CD4-positive, alpha-beta T cell treated with Interleukin-15 for 1 hour (primary cell): ENCODE data around the gene PARP3.

Source experiments
- DNase-seq: peaks from one replicate; pipeline ENCODE4 v3.0.0-alpha.2; 2020

The PARP3 gene

DNA sequence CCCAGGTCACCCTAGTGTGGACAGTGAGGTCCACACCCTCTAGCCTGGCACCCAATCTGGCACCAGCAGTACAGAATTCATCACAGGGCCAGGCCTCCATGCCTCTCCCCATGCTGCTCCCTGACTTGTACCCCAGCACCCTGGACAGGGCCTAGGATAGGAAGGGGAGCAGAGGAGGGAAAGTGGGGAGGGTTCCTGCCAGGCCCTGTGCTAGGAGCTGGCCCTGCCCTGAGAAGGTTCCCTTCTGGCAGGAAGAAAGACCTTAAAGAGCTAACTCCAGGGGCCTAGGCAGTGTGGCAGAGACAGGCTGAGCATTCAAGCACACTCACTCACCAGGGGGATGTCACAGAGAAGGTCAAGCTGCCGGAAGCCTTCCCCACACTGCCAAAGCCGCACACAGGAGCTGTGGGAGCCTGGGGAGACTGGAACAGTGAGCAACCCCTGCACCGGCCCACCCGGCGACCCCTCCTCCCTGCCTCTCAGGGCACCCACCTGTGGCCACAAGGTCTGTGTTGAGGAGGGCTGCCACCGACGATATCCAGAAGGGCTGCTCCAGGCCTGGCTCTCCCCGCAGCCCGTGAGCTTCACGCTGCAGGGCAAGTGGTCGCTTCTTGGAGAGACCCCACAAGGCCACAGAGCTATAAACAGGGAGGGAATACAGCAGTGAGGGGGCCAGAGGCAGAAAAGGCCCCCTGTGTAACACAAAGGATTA lies 7.9 kb upstream of the PARP3 start:
- no peak for DNase-seq

- DNase-seq: no peak
Measured at GRCh38 chr3:51934991-51935885, 6.9 kb upstream of the PARP3 start.

GRCh38 chr3:51935886-51936755 lies 6.0 kb upstream of the PARP3 start:
- no peak for DNase-seq

DNA sequence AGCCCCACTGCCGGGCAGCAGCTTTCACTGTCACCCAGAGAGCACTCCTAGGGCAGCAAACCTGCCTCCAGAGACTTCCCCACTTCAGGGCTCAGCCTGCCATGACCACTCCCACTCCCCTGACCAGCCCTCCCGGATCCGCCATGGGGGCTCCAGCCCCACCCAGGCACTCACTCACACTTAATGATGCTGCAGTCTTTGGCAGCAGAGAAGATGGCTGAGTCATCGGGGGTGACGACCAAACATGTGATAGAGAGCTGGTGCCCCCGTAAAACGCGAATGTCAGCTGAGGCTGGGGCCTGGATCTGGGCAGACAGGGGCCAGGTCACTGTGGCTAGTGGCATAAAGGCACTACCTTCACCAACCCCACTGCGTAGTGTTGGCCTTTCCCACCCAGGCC lies 5.1 kb upstream of the PARP3 start:
- DNase-seq: no peak

DNA sequence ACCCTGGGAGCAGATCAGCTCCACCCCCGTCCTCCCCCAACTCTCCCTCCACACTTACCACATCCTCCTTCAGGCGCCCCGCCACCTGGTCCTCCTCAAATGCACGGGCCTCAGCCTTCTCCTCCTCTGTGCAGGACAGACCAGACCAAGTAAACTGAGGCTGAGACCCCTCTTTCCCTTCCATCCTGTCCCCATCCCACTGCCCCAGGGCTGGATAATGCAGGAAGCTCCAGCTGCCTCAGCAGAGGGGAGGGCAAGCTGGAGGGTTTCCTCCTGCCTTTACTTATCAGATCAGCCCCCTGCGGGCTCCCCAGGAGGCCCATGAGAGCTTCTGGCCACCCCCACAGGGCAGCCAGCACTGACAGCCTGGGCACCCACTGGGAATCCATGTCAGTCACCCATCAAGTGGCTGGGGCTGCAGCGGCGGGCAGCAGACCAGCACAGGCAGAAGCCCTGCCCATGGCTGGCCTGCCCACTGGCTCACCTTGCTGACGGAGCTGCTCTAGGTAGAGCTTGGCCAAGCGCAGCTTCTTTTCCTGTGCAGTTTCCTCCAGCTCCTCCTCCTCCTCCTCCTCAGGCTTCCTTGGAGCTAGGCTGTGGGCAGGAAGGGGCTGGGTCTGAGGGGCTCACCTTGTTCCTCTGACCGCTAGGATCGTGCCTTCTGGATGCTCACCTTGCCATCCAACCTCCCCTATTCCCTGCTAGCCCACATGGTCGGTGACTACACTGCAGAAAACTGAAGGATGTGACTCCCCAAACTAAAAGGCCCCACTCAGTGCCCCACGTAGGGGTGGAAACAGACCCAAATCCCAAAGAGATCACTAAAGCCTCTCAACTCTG lies 4.3 kb upstream of the PARP3 start:
- no peak for DNase-seq

DNA sequence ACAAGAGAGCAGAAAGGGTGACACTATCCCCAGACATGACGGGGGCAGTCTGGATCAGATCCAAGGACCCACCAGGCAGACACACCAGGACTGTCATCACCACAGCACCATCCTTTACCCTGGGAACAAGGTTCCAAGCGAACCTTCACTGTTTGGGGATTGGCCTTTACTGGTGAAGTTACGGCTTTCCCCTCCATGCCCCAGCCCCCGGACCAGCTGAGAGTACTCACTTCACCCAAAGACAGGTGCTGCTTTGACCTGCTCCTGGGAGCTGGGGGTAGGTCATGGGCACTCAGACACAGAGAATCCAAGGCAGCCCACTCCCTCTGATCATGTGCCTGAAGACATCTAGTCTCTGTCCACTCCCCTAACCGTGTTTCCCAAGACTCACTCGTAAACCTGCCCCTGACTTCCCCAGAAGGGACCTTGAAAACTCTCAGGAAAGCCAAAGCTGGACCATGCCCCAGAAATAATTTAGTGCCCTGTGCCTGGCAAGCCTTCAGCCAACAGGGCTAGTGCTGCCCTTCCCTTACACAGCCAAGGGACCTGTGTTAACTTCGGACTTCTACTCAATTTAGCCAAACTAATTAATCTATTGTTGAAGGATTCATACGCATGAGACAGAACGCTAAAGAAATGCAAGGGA lies 3.3 kb upstream of the PARP3 start:
- no peak for DNase-seq

GRCh38 chr3:51940648-51941462 lies 1.3 kb upstream of the PARP3 start:
- DNase-seq: no peak

GRCh38 chr3:51941463-51941797 lies 733 bp upstream of the PARP3 start:
- DNase-seq: no peak

GRCh38 chr3:51942603-51943450 lies 664 bp downstream of the PARP3 start:
- peak; percentile 55 for DNase-seq

GRCh38 chr3:51943451-51944391 lies 1.6 kb downstream of the PARP3 start:
- DNase-seq: no peak

DNA sequence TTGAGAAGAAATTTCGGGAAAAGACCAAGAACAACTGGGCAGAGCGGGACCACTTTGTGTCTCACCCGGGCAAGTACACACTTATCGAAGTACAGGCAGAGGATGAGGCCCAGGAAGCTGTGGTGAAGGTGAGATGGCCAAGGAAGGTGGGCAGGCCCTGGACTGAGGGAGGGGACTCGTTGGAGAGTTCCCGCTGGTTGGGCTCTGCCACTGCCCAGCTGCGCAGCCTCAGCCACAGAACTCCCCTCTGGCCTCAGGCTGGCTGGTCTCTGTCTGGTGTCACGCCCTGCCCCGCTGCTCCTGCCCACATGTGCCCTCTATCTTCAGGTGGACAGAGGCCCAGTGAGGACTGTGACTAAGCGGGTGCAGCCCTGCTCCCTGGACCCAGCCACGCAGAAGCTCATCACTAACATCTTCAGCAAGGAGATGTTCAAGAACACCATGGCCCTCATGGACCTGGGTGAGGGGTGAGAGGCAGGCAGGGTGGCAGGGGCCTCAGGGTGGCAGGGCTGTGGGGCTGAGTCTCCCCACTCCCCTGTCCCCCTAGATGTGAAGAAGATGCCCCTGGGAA lies 2.4 kb downstream of the PARP3 start:
- no peak for DNase-seq

DNA sequence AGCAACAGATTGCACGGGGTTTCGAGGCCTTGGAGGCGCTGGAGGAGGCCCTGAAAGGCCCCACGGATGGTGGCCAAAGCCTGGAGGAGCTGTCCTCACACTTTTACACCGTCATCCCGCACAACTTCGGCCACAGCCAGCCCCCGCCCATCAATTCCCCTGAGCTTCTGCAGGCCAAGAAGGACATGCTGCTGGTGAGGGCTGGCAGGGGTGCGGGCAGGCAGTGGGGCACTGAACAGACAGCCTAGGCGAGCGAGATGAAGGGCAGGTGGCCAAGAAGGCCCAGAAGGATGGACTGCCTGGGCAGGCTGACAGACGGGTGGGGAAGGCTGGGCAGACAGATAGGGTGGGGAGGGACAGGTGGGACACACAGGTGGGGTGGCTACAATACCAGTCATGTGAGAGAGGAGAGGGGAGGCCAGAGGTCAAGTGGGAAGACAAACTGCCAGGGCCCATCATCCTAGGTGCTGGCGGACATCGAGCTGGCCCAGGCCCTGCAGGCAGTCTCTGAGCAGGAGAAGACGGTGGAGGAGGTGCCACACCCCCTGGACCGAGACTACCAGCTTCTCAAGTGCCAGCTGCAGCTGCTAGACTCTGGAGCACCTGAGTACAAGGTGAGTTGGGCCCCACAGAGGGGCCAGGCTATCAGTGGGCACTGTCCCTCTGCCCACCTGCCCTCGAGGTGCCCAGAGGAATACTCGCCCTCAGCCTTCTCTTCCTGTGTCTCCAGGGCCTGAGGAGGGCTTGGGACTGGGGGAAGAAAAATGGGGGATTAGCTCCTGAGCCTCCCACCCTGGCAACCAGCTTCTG lies 3.1 kb downstream of the PARP3 start:
- peak; percentile 17 for DNase-seq

- DNase-seq: peak; percentile 10
Measured at GRCh38 chr3:51945926-51946705, 4.0 kb downstream of the PARP3 start.

DNA sequence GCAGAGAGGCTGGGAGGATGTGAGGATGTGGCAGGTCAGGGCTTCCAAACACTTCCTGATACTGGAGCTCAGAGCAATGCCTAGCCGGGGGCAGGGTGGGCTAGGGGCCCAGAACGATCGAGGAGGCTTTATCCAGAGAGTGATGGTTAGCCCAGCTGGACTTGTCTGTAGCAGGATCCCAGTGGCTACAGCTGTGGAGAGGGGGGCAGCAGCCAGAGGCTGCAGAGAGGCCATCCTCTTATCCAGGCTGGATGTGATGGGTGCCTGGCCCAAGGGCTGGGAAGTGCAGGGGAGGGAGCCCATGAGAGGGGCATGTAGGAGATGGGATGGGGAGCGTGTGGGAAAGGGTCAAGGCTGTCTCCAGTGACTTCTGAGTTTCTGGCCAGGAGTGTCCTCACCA lies 4.6 kb downstream of the PARP3 start:
- DNase-seq: peak; percentile 13

- no peak for DNase-seq
Measured at GRCh38 chr3:51947215-51947900, 5.2 kb downstream of the PARP3 start.

DNA sequence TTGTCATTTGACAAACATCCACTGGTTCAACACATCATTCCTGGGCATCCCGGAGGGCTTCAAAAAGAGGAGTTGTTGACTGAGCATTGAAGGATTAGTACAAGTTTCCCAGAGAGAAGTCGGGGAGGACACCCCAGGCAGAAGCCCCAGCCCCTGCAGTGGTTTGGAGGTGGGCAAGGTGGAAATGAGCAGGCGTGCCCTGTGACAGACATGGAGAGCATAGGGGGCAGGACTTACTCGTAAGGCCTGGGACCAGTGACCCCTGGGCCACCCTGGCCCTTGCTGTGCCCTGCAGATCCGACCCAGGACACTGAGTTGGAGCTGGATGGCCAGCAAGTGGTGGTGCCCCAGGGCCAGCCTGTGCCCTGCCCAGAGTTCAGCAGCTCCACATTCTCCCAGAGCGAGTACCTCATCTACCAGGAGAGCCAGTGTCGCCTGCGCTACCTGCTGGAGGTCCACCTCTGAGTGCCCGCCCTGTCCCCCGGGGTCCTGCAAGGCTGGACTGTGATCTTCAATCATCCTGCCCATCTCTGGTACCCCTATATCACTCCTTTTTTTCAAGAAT lies 5.9 kb downstream of the PARP3 start:
- no peak for DNase-seq
